Activated CD8-positive, alpha-beta T cell treated with anti-CD3 and anti-CD28 coated beads for 36 hours (primary cell): ENCODE data around the gene VMAC. TPM values are rescaled to one million over a fixed set of nuclear protein-coding genes. Genes with fewer than 3 reads are reported as not detected.
A peak's percentile ranks its signal among the peaks of the same experiment; 100 is the strongest.

Source experiments
- ATAC-seq: fragments of 200-7000 bp; cut with Tn5 transposase; one replicate; pipeline ENCODE4 v1.10.0; 2021; ENCODE audit warnings: mild to moderate bottlenecking, moderate library complexity
- CTCF ChIA-PET: fragments of 350-600 bp; sonication (Branson Sonifier 250); formaldehyde crosslinking; loops from one replicate; lab custom pipeline; 2021; ENCODE audit warnings: antibody characterized with exemption; lab: Charles Lee
- POLR2A ChIA-PET: fragments of 350-600 bp; sonication (Branson Sonifier 250); formaldehyde crosslinking; loops from one replicate; lab custom pipeline; 2021; ENCODE audit warnings: antibody characterized with exemption; lab: Charles Lee
- DNase-seq: peaks from one replicate; pipeline ENCODE4 v3.0.0-alpha.2; 2020
- H3K27ac Mint-ChIP-seq: one replicate; pipeline ENCODE4 v1.8.0; 2021; ENCODE audit warnings: mild to moderate bottlenecking, mixed read lengths
- H3K27me3 Mint-ChIP-seq: one replicate; pipeline ENCODE4 v1.8.0; 2021; ENCODE audit warnings: mixed read lengths
- H3K36me3 Mint-ChIP-seq: one replicate; pipeline ENCODE4 v1.8.0; 2021; ENCODE audit warnings: low read depth, mixed read lengths
- H3K4me1 Mint-ChIP-seq: one replicate; pipeline ENCODE4 v1.8.0; 2021; ENCODE audit warnings: low read depth, mixed read lengths
- H3K4me3 Mint-ChIP-seq: one replicate; pipeline ENCODE4 v1.8.0; 2021; ENCODE audit warnings: mild to moderate bottlenecking, moderate library complexity, mixed read lengths
- H3K9me3 Mint-ChIP-seq: one replicate; pipeline ENCODE4 v1.8.0; 2021; ENCODE audit warnings: mixed read lengths
- intact Hi-C: fragments of 100-400 bp; cut with micrococcal nuclease; formaldehyde crosslinking; loops from one replicate; pipeline ENCODE4 v1.10.0; 2022
- total RNA-seq, 2 experiments: library from RNA; stranded (reverse); gene quantifications; one replicate each; pipeline ENCODE4 v1.2.3, GENCODE V29; 2021
- TF ChIP-seq, protein P1 (sequence below): fragments of 200-600 bp; IDR thresholded peaks from one replicate; pipeline ENCODE4 v1.8.0; 2022; ENCODE audit warnings: antibody characterized with exemption, mild to moderate bottlenecking

The VMAC gene
- total RNA-seq, 2 experiments from 2014 or later, result 1.2 to 2.5 TPM

DNA sequence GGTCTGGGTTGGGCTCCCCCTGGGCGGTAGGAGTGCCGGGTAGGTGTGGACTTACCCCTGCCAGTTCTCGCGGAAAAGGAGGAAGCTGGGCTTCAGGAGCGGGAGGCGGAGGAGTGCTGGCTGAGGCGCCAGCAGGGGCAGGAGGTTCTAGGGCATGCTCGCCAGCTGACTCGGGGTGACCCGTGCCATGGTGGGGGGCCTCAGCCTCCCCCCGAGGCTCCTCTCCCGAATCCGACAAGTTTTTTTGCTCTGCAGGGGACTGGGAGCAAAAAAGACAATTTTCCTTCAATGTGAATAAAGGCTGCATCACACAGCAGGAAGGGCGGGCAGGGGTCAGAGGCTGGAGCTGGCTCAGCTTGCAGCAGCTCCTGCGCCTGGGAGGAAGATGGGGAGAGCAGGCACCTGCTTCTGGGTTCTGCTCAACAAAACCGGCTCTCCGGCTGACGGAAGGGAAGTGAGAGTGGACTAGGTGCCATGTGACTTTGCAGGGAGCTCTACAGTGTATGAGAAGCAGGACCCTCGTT is 46.7 kb downstream of the VMAC start:
- Mint-ChIP-seq H3K4me3 (no peak overlapping the region), H3K27me3 (no peaks in the 10 kb centered on the region), H3K27ac (peak overlapping the region; percentile 96), H3K9me3 (no peaks in the 10 kb centered on the region), H3K36me3 (peaks cover 62% of the 10 kb centered on the region), H3K4me1 (peaks cover 91% of the 10 kb centered on the region)
- TF ChIP-seq, protein P1, sequence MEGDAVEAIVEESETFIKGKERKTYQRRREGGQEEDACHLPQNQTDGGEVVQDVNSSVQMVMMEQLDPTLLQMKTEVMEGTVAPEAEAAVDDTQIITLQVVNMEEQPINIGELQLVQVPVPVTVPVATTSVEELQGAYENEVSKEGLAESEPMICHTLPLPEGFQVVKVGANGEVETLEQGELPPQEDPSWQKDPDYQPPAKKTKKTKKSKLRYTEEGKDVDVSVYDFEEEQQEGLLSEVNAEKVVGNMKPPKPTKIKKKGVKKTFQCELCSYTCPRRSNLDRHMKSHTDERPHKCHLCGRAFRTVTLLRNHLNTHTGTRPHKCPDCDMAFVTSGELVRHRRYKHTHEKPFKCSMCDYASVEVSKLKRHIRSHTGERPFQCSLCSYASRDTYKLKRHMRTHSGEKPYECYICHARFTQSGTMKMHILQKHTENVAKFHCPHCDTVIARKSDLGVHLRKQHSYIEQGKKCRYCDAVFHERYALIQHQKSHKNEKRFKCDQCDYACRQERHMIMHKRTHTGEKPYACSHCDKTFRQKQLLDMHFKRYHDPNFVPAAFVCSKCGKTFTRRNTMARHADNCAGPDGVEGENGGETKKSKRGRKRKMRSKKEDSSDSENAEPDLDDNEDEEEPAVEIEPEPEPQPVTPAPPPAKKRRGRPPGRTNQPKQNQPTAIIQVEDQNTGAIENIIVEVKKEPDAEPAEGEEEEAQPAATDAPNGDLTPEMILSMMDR, result no peak
- ChIA-PET CTCF (interaction anchor here (0.6 to 10.7 kb wide), 5 partner anchors 13 to 147 kb away, joined by 3 to 108 read pairs (median 5); no protein-coding TSS in a partner anchor), POLR2A (interaction anchor here (0.7 to 1.8 kb wide), 6 partner anchors 9 to 123 kb away, joined by 3 to 5 read pairs (median 4); partner anchors contain the start of genes NDUFA11, RANBP3 and VMAC)
- intact Hi-C loops, result no loop called here
- DNase-seq (no peak), ATAC-seq (no peak)

DNA sequence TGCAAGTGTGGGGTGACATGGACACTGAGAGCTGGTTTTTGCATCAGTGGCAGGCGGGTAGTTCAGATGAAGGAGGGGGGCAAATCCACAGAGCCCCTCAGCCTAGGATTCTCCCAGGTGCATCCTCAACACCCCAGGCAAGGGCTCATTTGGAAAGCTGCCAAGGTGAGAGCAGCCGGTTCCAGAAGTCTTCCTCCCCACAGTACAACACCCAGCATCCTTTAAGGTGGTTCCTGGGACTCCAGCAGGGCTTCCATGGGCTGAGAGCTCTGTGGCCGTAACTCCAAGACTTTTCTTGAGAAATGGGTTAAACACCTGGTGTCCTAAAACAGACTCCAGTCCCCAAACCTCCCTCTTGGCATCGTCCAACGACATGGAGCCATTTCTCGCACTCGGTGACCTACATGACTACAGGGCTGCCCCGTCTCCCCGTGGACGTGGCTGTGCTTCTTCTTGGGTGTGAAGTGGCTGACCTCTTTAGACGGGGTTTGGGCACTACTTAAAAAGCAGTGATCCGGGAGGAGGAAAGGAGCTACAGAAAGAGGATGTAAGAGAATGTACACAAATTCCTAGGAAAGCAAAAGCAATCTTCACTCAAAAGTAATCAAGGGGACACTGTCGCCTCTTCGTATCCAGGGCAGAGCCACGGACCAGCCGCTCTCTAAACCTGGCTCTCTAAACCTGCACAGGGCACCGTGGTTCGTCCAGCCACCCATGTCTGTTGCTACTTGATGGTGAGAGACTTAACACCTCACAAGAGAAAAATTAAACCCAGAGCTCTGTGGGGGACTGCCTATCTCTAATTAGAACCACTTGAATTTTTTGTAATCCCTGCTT is 47.7 kb downstream of the VMAC start:
- no peaks in the 10 kb centered on the region for H3K9me3 Mint-ChIP-seq
- H3K4me1 Mint-ChIP-seq, result peaks cover 91% of the 10 kb centered on the region
- no peaks in the 10 kb centered on the region for H3K27me3 Mint-ChIP-seq
- DNase-seq, result no peak
- TF ChIP-seq, protein P1, result no peak
- H3K4me3 Mint-ChIP-seq, result peak overlapping the region; percentile 41
- H3K27ac Mint-ChIP-seq, result peak overlapping the region; percentile 96
- peaks cover 60% of the 10 kb centered on the region for H3K36me3 Mint-ChIP-seq
- POLR2A ChIA-PET, result interaction anchor here (0.7 to 1.8 kb wide), 12 partner anchors 10 to 329 kb away, joined by 3 to 11 read pairs (median 4); partner anchors contain the start of genes NDUFA11, RANBP3, SAFB and SAFB2
- CTCF ChIA-PET, result interaction anchor here (0.6 to 10.7 kb wide), 9 partner anchors 12 to 174 kb away, joined by 3 to 108 read pairs (median 3); no protein-coding TSS in a partner anchor
- intact Hi-C loops, result no loop called here
- ATAC-seq, result no peak

DNA sequence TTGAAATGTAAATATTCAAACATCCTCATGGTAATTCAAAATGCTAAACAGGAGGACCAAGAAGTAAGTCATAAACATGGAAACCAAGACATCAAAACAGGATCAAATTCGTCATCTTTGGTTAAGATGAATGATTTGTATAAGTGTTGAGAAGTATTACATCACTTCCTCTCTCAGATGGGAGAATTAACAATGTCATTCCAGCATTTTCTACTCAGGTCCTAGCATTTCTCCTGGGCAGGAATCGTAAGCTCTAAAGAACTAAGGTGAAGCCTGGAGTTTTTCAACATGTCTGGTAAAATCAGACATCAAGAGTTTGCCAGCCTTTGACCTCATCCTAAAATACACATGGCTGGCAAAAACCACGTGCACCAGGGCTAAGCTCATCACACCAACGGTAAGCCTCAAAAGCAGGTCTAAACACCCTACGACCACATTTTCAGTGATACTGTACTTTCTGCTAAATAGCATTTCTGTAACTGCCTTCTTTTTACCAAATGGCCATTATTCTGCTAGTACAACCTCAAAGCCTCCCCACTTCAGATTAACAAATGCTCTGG is 48.4 kb downstream of the VMAC start:
- H3K36me3 Mint-ChIP-seq, result peaks cover 58% of the 10 kb centered on the region
- DNase-seq (peak; percentile 38), ATAC-seq (no peak)

DNA sequence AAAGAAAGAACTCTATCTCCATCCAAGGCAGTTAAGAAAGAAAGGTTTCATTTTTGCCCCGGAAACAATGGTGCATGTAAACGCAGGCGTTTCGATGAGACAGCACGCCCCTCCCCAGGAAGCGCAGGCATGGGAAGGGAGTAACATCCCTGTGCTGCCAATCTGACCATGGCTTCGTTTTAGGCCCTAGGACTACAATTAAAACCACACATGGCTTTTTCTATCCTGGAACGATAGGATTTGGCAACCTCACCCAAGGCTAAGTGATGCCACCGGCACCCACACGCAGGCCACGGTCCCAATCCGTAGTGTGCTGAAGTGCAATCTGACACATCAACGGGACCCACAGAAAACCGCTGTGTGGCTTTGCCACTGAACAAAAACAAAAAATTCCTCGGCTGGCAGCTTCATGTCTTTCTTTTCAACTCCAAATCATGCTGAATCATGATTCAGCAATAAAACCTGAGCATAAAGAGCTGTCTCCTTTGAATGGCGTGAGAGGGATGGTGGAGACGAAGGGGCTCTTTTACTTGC is 49.1 kb downstream of the VMAC start:
- peak overlapping the region; percentile 96 for H3K27ac Mint-ChIP-seq
- peak; percentile 64 for DNase-seq
- intact Hi-C loops, result no loop called here
- H3K27me3 Mint-ChIP-seq, result no peaks in the 10 kb centered on the region
- peaks cover 57% of the 10 kb centered on the region for H3K36me3 Mint-ChIP-seq
- peak overlapping the region; percentile 41 for H3K4me3 Mint-ChIP-seq
- peak; percentile 23 for ATAC-seq
- H3K9me3 Mint-ChIP-seq, result no peaks in the 10 kb centered on the region
- TF ChIP-seq, protein P1, result no peak
- CTCF ChIA-PET, result interaction anchor here (0.8 to 10.7 kb wide), 4 partner anchors 16 to 173 kb away, joined by 3 to 108 read pairs (median 4); no protein-coding TSS in a partner anchor
- peaks cover 91% of the 10 kb centered on the region for H3K4me1 Mint-ChIP-seq
- POLR2A ChIA-PET, result interaction anchor here (1.2 to 1.8 kb wide), 5 partner anchors 9 to 26 kb away, joined by 3 to 8 read pairs (median 4); partner anchors contain the start of gene RANBP3

More for the DNA sequence above, 48.4 kb downstream of the VMAC start:
- CTCF ChIA-PET, result interaction anchor here (0.6 to 10.7 kb wide), 5 partner anchors 16 to 173 kb away, joined by 3 to 108 read pairs (median 3); no protein-coding TSS in a partner anchor
- Mint-ChIP-seq H3K4me1 (peaks cover 90% of the 10 kb centered on the region), H3K27ac (peak overlapping the region; percentile 96), H3K9me3 (no peaks in the 10 kb centered on the region), H3K4me3 (peak overlapping the region; percentile 41), H3K27me3 (no peaks in the 10 kb centered on the region)
- TF ChIP-seq, protein P1, result no peak
- intact Hi-C loops, result no loop called here
- POLR2A ChIA-PET, result interaction anchor here (0.8 to 1.8 kb wide), 7 partner anchors 10 to 330 kb away, joined by 3 to 11 read pairs (median 4); partner anchors contain the start of genes RANBP3, SAFB and SAFB2
